OCI-LY7 (cell line): ENCODE measurements around the gene PPP1R36. TPM values are rescaled to one million over a fixed set of nuclear protein-coding genes. Genes with fewer than 3 reads are reported as not detected.

ENCODE experiments used
- BruUV-seq: library from RNA; stranded (reverse); fragments of 400-500 nt; replicated peaks from 2 replicates; lab custom pipeline; 2021; lab: Mats Ljungman, UMichigan
- CTCF ChIA-PET: fragments of 300-600 bp; sonication (Branson Sonifier 250); formaldehyde crosslinking; loops from one replicate; lab custom pipeline; 2022; ENCODE audit warnings: antibody characterized with exemption; ENCODE audit not compliant: unreplicated experiment; lab: Charles Lee
- POLR2A ChIA-PET: fragments of 300-600 bp; sonication (Branson Sonifier 250); formaldehyde crosslinking; loops from one replicate; lab custom pipeline; 2022; ENCODE audit warnings: antibody characterized with exemption; lab: Charles Lee
- DNase-seq: peaks from one replicate; pipeline ENCODE4 v3.0.0-alpha.2; 2015; ENCODE audit warnings: low spot score
- H2AFZ ChIP-seq: fragments of 200-600 bp; sonication (generic), shearing (Covaris generic); 2 replicates; pipeline ENCODE4 v1.6.1; 2014; ENCODE audit warnings: mild to moderate bottlenecking, antibody characterized with exemption, low read length, moderate library complexity
- H3K27ac ChIP-seq: fragments of 200-600 bp; sonication (generic); 2 replicates; pipeline ENCODE4 v1.5.1; 2014; ENCODE audit warnings: mixed run types, low read depth, mild to moderate bottlenecking, moderate library complexity, low read length, inconsistent platforms; ENCODE audit not compliant: poor library complexity, severe bottlenecking
- H3K36me3 ChIP-seq: fragments of 200-600 bp; sonication (generic); 2 replicates; pipeline ENCODE4 v1.6.1; 2014; ENCODE audit warnings: mild to moderate bottlenecking, antibody characterized with exemption, low read length, moderate library complexity, mixed read lengths; ENCODE audit not compliant: insufficient read depth
- H3K4me1 ChIP-seq: fragments of 200-600 bp; sonication (generic); 2 replicates; pipeline ENCODE4 v1.5.1; 2014; ENCODE audit warnings: mild to moderate bottlenecking, low read length; ENCODE audit not compliant: insufficient read depth, poor library complexity, severe bottlenecking
- H3K4me2 ChIP-seq: fragments of 200-600 bp; sonication (generic); 2 replicates; pipeline ENCODE4 v1.6.1; 2014; ENCODE audit warnings: mild to moderate bottlenecking, low read length
- H3K4me3 ChIP-seq: fragments of 200-600 bp; sonication (generic); 2 replicates; pipeline ENCODE4 v1.5.1; 2014; ENCODE audit warnings: mild to moderate bottlenecking, low read depth, low read length; ENCODE audit not compliant: poor library complexity, severe bottlenecking
- H3K79me2 ChIP-seq: fragments of 200-600 bp; sonication (generic); 2 replicates; pipeline ENCODE4 v1.6.1; 2016; ENCODE audit warnings: low read depth, mild to moderate bottlenecking, low read length, moderate library complexity, mixed read lengths; ENCODE audit not compliant: insufficient read depth
- H3K9me2 ChIP-seq: fragments of 200-600 bp; sonication (generic); 2 replicates; pipeline ENCODE4 v1.6.1; 2016; ENCODE audit warnings: mild to moderate bottlenecking, low read length, mixed read lengths; ENCODE audit not compliant: insufficient read depth
- H3K9me3 ChIP-seq: fragments of 200-600 bp; sonication (generic); 2 replicates; pipeline ENCODE4 v1.6.1; 2014; ENCODE audit warnings: mild to moderate bottlenecking, mixed run types, low read length, mixed read lengths
- H4K20me1 ChIP-seq: fragments of 200-600 bp; sonication (generic); 2 replicates; pipeline ENCODE4 v1.6.1; 2014; ENCODE audit warnings: mild to moderate bottlenecking, antibody characterized with exemption, low read length, moderate library complexity, mixed read lengths; ENCODE audit not compliant: insufficient read depth
- CTCF ChIP-seq: fragments of 200-600 bp; sonication (generic); conservative IDR thresholded peaks from 2 replicates; pipeline ENCODE4 v1.5.1; 2014; ENCODE audit warnings: mild to moderate bottlenecking, antibody characterized with exemption, low read length, moderate library complexity, mixed read lengths
- EZH2phosphoT487 ChIP-seq: fragments of 200-600 bp; sonication (generic); IDR thresholded peaks from 2 replicates; pipeline ENCODE4 v1.6.1; 2018; ENCODE audit warnings: low read depth, borderline replicate concordance, mild to moderate bottlenecking, mixed run types, antibody characterized with exemption, low read length, moderate library complexity, mixed read lengths
- intact Hi-C: fragments of 100-400 bp; cut with micrococcal nuclease; formaldehyde crosslinking; loops from one replicate; pipeline ENCODE4 v1.10.0; 2022; ENCODE audit not compliant: unreplicated experiment
- total RNA-seq, 2 experiments: library from RNA; depleted of rRNA in 1 of 2; stranded (reverse); fragments of >200 nt in 1 of 2; shearing (Covaris generic) in 1 of 2; gene quantifications; 2 replicates each; pipeline ENCODE4 v1.2.3, GENCODE V29; 2014 to 2022

Gene PPP1R36
- total RNA-seq, 2 experiments from 2014 or later: not detected

DNA sequence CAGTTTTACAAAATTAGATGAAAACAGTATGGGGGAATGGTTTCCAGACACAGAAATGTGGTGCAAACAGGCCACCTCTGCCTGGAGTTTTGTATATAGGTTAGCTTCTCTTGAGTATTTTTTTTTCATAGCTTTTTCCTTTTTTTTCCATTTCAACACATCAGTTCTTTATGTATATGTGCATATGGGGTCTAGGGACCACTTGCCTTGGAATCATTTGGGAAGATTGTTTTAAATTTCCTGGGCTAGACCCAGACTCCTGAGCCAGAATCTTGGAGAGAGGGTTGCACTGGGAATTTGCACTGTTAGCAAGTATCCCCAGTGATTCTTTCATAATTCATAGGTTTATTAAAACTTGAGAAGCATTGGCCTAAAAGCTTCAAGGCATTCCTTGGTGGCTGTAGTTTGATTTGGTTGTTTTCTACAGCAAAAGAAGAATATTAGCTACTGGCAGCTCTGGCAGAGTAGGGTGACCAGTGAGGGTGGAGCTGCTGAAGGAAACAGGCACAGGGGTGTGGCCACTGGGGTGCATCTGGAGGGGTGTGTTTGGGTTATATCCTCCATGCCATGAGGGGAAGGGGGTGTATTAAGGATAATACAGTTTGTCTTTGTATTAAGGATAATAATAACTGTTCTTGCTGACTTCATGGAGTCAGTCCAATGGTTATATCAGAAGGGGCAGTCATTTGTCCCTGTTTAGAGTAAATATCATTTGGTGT is 22.8 kb downstream of the PPP1R36 start:
- Histone ChIP-seq H3K36me3 (no peaks in the 10 kb centered on the region), H3K4me1 (no peaks in the 10 kb centered on the region), H3K79me2 (no peaks in the 10 kb centered on the region), H2AFZ (no peak overlapping the region), H3K27ac (no peak overlapping the region), H3K4me3 (no peak overlapping the region), H3K9me3 (no peaks in the 10 kb centered on the region), H4K20me1 (no peaks in the 10 kb centered on the region), H3K4me2 (no peak overlapping the region), H3K9me2 (no peaks in the 10 kb centered on the region)
- ChIA-PET CTCF (no interaction called here), POLR2A (interaction anchor here (0.5 to 0.6 kb wide), 2 partner anchors 10 to 48 kb away, joined by 3 to 4 read pairs; no protein-coding TSS in a partner anchor)
- TF ChIP-seq CTCF: no peak
- no peak for TF ChIP-seq EZH2phosphoT487
- intact Hi-C loops: no loop called here
- BruUV-seq: no TSS peak
- no peak for DNase-seq

DNA sequence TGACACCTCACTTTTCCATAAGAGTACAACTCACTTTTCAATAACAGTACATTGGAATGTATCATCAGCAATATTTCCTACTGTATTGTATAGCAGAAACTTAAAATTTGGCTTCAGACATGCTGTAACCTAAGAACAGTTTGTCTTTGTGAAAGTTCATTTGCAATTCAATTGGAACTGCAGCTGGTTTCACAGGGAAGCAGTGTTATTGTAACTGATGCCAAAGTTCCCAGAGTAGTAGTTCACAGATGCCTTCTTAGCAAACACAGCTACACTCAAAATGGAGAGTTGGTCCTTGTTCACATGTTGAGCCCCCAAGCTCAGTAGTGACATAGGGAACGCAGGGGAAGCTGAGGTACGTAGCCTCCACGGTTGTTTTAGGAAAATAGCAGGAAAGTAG is 23.3 kb downstream of the PPP1R36 start:
- Histone ChIP-seq H3K9me3 (no peaks in the 10 kb centered on the region), H4K20me1 (no peaks in the 10 kb centered on the region), H3K36me3 (no peaks in the 10 kb centered on the region), H3K4me1 (no peaks in the 10 kb centered on the region), H3K4me2 (no peak overlapping the region), H2AFZ (no peak overlapping the region), H3K4me3 (no peak overlapping the region), H3K9me2 (no peaks in the 10 kb centered on the region), H3K27ac (no peak overlapping the region), H3K79me2 (no peaks in the 10 kb centered on the region)
- no TSS peak for BruUV-seq
- ChIA-PET POLR2A (interaction anchor here (0.6 kb wide), 1 partner anchor 11 kb away, joined by 3 read pairs; no protein-coding TSS in a partner anchor), CTCF (no interaction called here)
- no peak for TF ChIP-seq CTCF
- intact Hi-C loops: no loop called here
- no peak for DNase-seq

- no peak overlapping the region for H3K27ac ChIP-seq
- no peaks in the 10 kb centered on the region for H4K20me1 ChIP-seq
- no peak overlapping the region for H3K4me2 ChIP-seq
- ChIA-PET CTCF (no interaction called here), POLR2A (interaction anchor here (0.5 kb wide), 1 partner anchor 876 kb away, joined by 3 read pairs; no protein-coding TSS in a partner anchor)
- no peak for DNase-seq
- H3K79me2 ChIP-seq: no peaks in the 10 kb centered on the region
- no peak overlapping the region for H2AFZ ChIP-seq
- no peaks in the 10 kb centered on the region for H3K9me2 ChIP-seq
- no peak for TF ChIP-seq EZH2phosphoT487
- no peak for TF ChIP-seq CTCF
- no TSS peak for BruUV-seq
- no peak overlapping the region for H3K4me3 ChIP-seq
- H3K36me3 ChIP-seq: no peaks in the 10 kb centered on the region
- H3K4me1 ChIP-seq: no peaks in the 10 kb centered on the region
- no peaks in the 10 kb centered on the region for H3K9me3 ChIP-seq
- intact Hi-C loops: no loop called here
These were observed 24.8 kb downstream of the PPP1R36 start for GRCh38 chr14:64574371-64575107.
